Suprapubic skin (tissue), 4 donors: ENCODE measurements around the gene TGFB1I1.

Experiments
- EP300 ChIP-seq: sonication (generic); formaldehyde crosslinking; IDR thresholded peaks from one replicate; pipeline ENCODE4 v1.6.1; 2017; ENCODE audit warnings: antibody characterized with exemption
- POLR2A ChIP-seq, 2 donors: fragments of 450-650 bp; IDR thresholded peaks; one replicate each; pipeline ENCODE4 v1.6.1; 2017; ENCODE audit warnings: antibody characterized with exemption in 2 of 2, mild to moderate bottlenecking in 2 of 2, moderate library complexity in 2 of 2
- POLR2AphosphoS5 ChIP-seq, 3 donors: sonication (generic); formaldehyde crosslinking; IDR thresholded peaks; one replicate each; pipeline ENCODE4 v1.6.1; 2017; ENCODE audit warnings: antibody characterized with exemption in 3 of 3
- TF ChIP-seq, protein P1 (sequence below), 2 donors: fragments of 200-600 bp in 1 of 2; fragments of 450-650 bp in 1 of 2; sonication (generic) in 1 of 2; IDR thresholded peaks; one replicate each; pipeline ENCODE4 v1.5.1; 2016 to 2019; ENCODE audit warnings: antibody characterized with exemption in 2 of 2, mild to moderate bottlenecking in 1 of 2, moderate library complexity in 1 of 2

DNA sequence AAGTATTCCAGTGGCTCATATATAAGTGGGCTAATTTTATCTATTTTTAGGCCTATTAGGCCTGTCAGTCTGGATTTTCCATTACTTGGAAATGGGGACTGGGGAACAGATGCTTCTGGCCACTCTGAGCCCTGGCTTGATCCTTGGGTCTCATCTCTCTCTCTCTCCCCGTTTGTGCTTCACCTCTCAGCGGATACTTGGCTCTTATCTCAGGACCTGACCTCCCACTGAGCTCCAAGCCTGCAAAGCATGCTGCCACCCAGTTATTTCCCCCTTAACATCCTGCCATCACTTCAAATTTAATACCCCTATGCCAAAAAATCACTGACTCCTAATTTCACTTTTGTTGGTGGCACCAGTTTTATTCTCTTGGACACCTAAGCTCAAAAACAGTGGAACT, 33.5 kb upstream of the TGFB1I1 start:
- TF ChIP-seq, protein P1, sequence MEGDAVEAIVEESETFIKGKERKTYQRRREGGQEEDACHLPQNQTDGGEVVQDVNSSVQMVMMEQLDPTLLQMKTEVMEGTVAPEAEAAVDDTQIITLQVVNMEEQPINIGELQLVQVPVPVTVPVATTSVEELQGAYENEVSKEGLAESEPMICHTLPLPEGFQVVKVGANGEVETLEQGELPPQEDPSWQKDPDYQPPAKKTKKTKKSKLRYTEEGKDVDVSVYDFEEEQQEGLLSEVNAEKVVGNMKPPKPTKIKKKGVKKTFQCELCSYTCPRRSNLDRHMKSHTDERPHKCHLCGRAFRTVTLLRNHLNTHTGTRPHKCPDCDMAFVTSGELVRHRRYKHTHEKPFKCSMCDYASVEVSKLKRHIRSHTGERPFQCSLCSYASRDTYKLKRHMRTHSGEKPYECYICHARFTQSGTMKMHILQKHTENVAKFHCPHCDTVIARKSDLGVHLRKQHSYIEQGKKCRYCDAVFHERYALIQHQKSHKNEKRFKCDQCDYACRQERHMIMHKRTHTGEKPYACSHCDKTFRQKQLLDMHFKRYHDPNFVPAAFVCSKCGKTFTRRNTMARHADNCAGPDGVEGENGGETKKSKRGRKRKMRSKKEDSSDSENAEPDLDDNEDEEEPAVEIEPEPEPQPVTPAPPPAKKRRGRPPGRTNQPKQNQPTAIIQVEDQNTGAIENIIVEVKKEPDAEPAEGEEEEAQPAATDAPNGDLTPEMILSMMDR (IDR thresholded peaks at IDR 0.05): no peak
- TF ChIP-seq POLR2A (IDR thresholded peaks at IDR 0.05) (no peak), EP300 (no peak), POLR2AphosphoS5 (IDR thresholded peaks at IDR 0.05) (no peak)
